Neural cell (in vitro differentiated cells): ENCODE data around the gene PGA4. TPM values are rescaled to one million over a fixed set of nuclear protein-coding genes. Genes with fewer than 3 reads are reported as not detected.
"Not testable (repeated sequence)": the region's sequence is repeated elsewhere in the genome, so short reads cannot be mapped to it uniquely, and the experiment has no call there.

Experiments
- H2AFZ ChIP-seq: fragments of 200-600, 300-800 bp; sonication (generic), shearing (Covaris generic); 2 replicates; pipeline ENCODE4 v1.6.0; 2014; ENCODE audit warnings: low read depth, mild to moderate bottlenecking, antibody characterized with exemption, low read length, moderate library complexity
- H3F3A ChIP-seq: fragments of 200-600 bp; shearing (Covaris generic); 2 replicates; pipeline ENCODE4 v1.6.1; 2016; ENCODE audit warnings: mild to moderate bottlenecking, moderate library complexity, mixed read lengths, antibody characterized with exemption, low read length; ENCODE audit not compliant: insufficient read depth, poor library complexity, severe bottlenecking
- H3K27ac ChIP-seq: fragments of 200-600, 300-800 bp; sonication (generic), shearing (Covaris generic); 2 replicates; pipeline ENCODE4 v1.5.1; 2014; ENCODE audit warnings: mild to moderate bottlenecking, low read length, moderate library complexity
- H3K27me3 ChIP-seq: fragments of 300-800, 200-600 bp; sonication (generic), shearing (Covaris generic); 2 replicates; pipeline ENCODE4 v1.6.0; 2014; ENCODE audit warnings: mild to moderate bottlenecking, low read depth, low read length, moderate library complexity; ENCODE audit not compliant: insufficient read depth
- H3K36me3 ChIP-seq: fragments of 300-800, 200-600 bp; sonication (generic), shearing (Covaris generic); 2 replicates; pipeline ENCODE4 v1.5.1; 2014; ENCODE audit warnings: mild to moderate bottlenecking, antibody characterized with exemption, low read length, moderate library complexity; ENCODE audit not compliant: insufficient read depth
- H3K4me2 ChIP-seq: fragments of 300-800, 200-600 bp; sonication (generic), shearing (Covaris generic); 2 replicates; pipeline ENCODE4 v1.6.0; 2014; ENCODE audit warnings: mild to moderate bottlenecking, low read length
- H3K4me3 ChIP-seq: fragments of 300-800, 200-600 bp; sonication (generic), shearing (Covaris generic); 2 replicates; pipeline ENCODE4 v1.5.1; 2014; ENCODE audit warnings: mild to moderate bottlenecking, low read length, moderate library complexity
- H3K79me2 ChIP-seq: fragments of 200-600 bp; shearing (Covaris generic); replicated peaks from 2 replicates; pipeline ENCODE4 v1.6.0; 2014; ENCODE audit warnings: mild to moderate bottlenecking, low read length, moderate library complexity; ENCODE audit not compliant: insufficient read depth
- H3K9ac ChIP-seq: fragments of 300-800, 200-600 bp; sonication (generic), shearing (Covaris generic); 2 replicates; pipeline ENCODE4 v1.6.1; 2016; ENCODE audit warnings: mild to moderate bottlenecking, low read length, mixed read lengths
- H3K9me2 ChIP-seq: fragments of 200-600 bp; shearing (Covaris generic); 2 replicates; pipeline ENCODE4 v1.6.1; 2016; ENCODE audit warnings: mild to moderate bottlenecking, low read length, mixed read lengths; ENCODE audit not compliant: insufficient read depth
- H3K9me3 ChIP-seq: fragments of 200-600, 300-800 bp; sonication (generic), shearing (Covaris generic); 2 replicates; pipeline ENCODE4 v1.6.1; 2016; ENCODE audit warnings: mild to moderate bottlenecking, mixed run types, low read length, moderate library complexity, mixed read lengths
- H4K20me1 ChIP-seq: fragments of 200-600 bp; shearing (Covaris generic); 2 replicates; pipeline ENCODE4 v1.6.1; 2016; ENCODE audit warnings: mild to moderate bottlenecking, mixed run types; ENCODE audit not compliant: insufficient read depth
- CTCF ChIP-seq: fragments of 450-650 bp; IDR thresholded peaks from 2 replicates; pipeline ENCODE4 v1.5.1; 2014; ENCODE audit warnings: antibody characterized with exemption, mild to moderate bottlenecking, moderate library complexity; ENCODE audit not compliant: poor library complexity, severe bottlenecking
- EP300 ChIP-seq: fragments of 450-650 bp; conservative IDR thresholded peaks from 2 replicates; pipeline ENCODE4 v1.6.1; 2014; ENCODE audit warnings: antibody characterized with exemption, mild to moderate bottlenecking, moderate library complexity; ENCODE audit not compliant: poor library complexity, severe bottlenecking
- EZH2 ChIP-seq: fragments of 200-600, 300-800 bp; shearing (Covaris generic), sonication (generic); IDR thresholded peaks from 2 replicates; pipeline ENCODE4 v1.6.1; 2014; ENCODE audit warnings: antibody characterized with exemption, low read length, borderline replicate concordance, mild to moderate bottlenecking; ENCODE audit not compliant: insufficient read depth, poor library complexity, severe bottlenecking
- MXI1 ChIP-seq: fragments of 450-650 bp; conservative IDR thresholded peaks from 2 replicates; pipeline ENCODE4 v1.6.1; 2014; ENCODE audit warnings: antibody characterized with exemption, mild to moderate bottlenecking; ENCODE audit not compliant: poor library complexity, severe bottlenecking
- POLR2AphosphoS5 ChIP-seq: IDR thresholded peaks from 2 replicates; pipeline ENCODE4 v1.6.1; 2012
- RAD21 ChIP-seq: fragments of 450-650 bp; conservative IDR thresholded peaks from 2 replicates; pipeline ENCODE4 v1.6.1; 2014; ENCODE audit warnings: antibody characterized with exemption, mild to moderate bottlenecking, moderate library complexity
- REST ChIP-seq: IDR thresholded peaks from 2 replicates; pipeline ENCODE4 v1.6.1; 2012; ENCODE audit warnings: borderline replicate concordance
- SMC3 ChIP-seq: fragments of 450-650 bp; conservative IDR thresholded peaks from 2 replicates; pipeline ENCODE4 v1.6.1; 2014; ENCODE audit warnings: antibody characterized with exemption, mild to moderate bottlenecking, moderate library complexity; ENCODE audit not compliant: poor library complexity
- TAF1 ChIP-seq: IDR thresholded peaks from 2 replicates; pipeline ENCODE4 v1.6.1; 2012; ENCODE audit warnings: low read depth
- polyA plus RNA-seq: library from polyadenylated mRNA; depleted of rRNA; stranded (reverse); fragments of >200 nt; gene quantifications from 2 replicates; pipeline ENCODE4 v1.2.3, GENCODE V29; 2014

The PGA4 gene
- polyA plus RNA-seq, 1 donor from 2014 or later = not detected

GRCh38 chr11:61201476-61201875 is 20.7 kb upstream of the PGA4 start:
- no peaks in the 10 kb centered on the region for H3K79me2 ChIP-seq
- no peak overlapping the region for H3K4me2 ChIP-seq

GRCh38 chr11:61202950-61203746 is 19.0 kb upstream of the PGA4 start, which contains the start of gene PGA3:
PGA3 (plus strand) TSS chr11:61203515; CDS start chr11:61203565, 50 bp downstream.
- H3K9me3 ChIP-seq, H3K9ac ChIP-seq, H3F3A ChIP-seq, H3K4me2 ChIP-seq, H3K27me3 ChIP-seq, H3K79me2 ChIP-seq, H3K4me3 ChIP-seq, H4K20me1 ChIP-seq, H3K36me3 ChIP-seq, H2AFZ ChIP-seq, H3K9me2 ChIP-seq, H3K27ac ChIP-seq: not testable (repeated sequence)

More at GRCh38 chr11:61201476-61201875, 20.7 kb upstream of the PGA4 start:
- Histone ChIP-seq H3F3A (no peaks in the 10 kb centered on the region), H3K27me3 (no peaks in the 10 kb centered on the region), H3K9me2 (no peaks in the 10 kb centered on the region), H4K20me1 (no peaks in the 10 kb centered on the region), H3K27ac (no peak overlapping the region), H3K9ac (no peak overlapping the region), H3K36me3 (no peaks in the 10 kb centered on the region), H3K4me3 (no peak overlapping the region), H3K9me3 (no peaks in the 10 kb centered on the region), H2AFZ (no peak overlapping the region)
- no peak for TF ChIP-seq TAF1
- TF ChIP-seq SMC3 = no peak
- no peak for TF ChIP-seq EZH2
- TF ChIP-seq REST = no peak
- TF ChIP-seq MXI1 = no peak
- TF ChIP-seq RAD21 = no peak
- TF ChIP-seq EP300 = no peak
- no peak for TF ChIP-seq CTCF
- TF ChIP-seq POLR2AphosphoS5 = no peak

- not testable (repeated sequence) for H3K9me3 ChIP-seq, H3K9me2 ChIP-seq, H4K20me1 ChIP-seq, H3K9ac ChIP-seq, H3K27ac ChIP-seq, H3K79me2 ChIP-seq, H2AFZ ChIP-seq, H3K4me2 ChIP-seq, H3K36me3 ChIP-seq, H3K27me3 ChIP-seq, H3F3A ChIP-seq, H3K4me3 ChIP-seq
Measured at GRCh38 chr11:61203873-61204272, 18.3 kb upstream of the PGA4 start.

GRCh38 chr11:61204502-61205059 is 17.6 kb upstream of the PGA4 start:
- not testable (repeated sequence) for H3K4me3 ChIP-seq, H4K20me1 ChIP-seq, H3K36me3 ChIP-seq, H3K27me3 ChIP-seq, H3K9me3 ChIP-seq, H3K27ac ChIP-seq, H3K9ac ChIP-seq, H3K79me2 ChIP-seq, H3F3A ChIP-seq, H2AFZ ChIP-seq, H3K4me2 ChIP-seq, H3K9me2 ChIP-seq
